GM19023 (cell line): ENCODE measurements around the gene MAP9.
"Not testable (repeated sequence)": the region's sequence is repeated elsewhere in the genome, so short reads cannot be mapped to it uniquely, and the experiment has no call there.

Experiments
- ATAC-seq: cut with Tn5 transposase; IDR thresholded peaks from one replicate; pipeline ENCODE4 v1.9.1; 2021; ENCODE audit warnings: mild to moderate bottlenecking, moderate library complexity; ENCODE audit not compliant: unreplicated experiment

Gene MAP9

GRCh38 chr4:155353923-155354540 lies 22.7 kb downstream of the MAP9 start:
- ATAC-seq: peak; percentile 99

- no peak for ATAC-seq
These were observed 34.6 kb downstream of the MAP9 start for GRCh38 chr4:155342142-155342541.

- no peak for ATAC-seq
These were observed 36.8 kb downstream of the MAP9 start for GRCh38 chr4:155339999-155340398.

- no peak for ATAC-seq
These were observed 37.2 kb downstream of the MAP9 start for GRCh38 chr4:155339588-155339987.

- ATAC-seq: no peak
These were observed 38.6 kb downstream of the MAP9 start for GRCh38 chr4:155338196-155338595.

- no peak for ATAC-seq
These were observed 40.5 kb downstream of the MAP9 start for GRCh38 chr4:155336242-155336641.

- ATAC-seq: no peak
These were observed 45.3 kb downstream of the MAP9 start for GRCh38 chr4:155331478-155331877.

- no peak for ATAC-seq
These were observed 54.0 kb downstream of the MAP9 start for GRCh38 chr4:155322782-155323181.

- ATAC-seq: no peak
These were observed 55.8 kb downstream of the MAP9 start for GRCh38 chr4:155321006-155321405.

GRCh38 chr4:155319516-155319915 lies 57.2 kb downstream of the MAP9 start:
- ATAC-seq: no peak

GRCh38 chr4:155312027-155312426 lies 64.7 kb downstream of the MAP9 start:
- not testable (repeated sequence) for ATAC-seq

- ATAC-seq: no peak
These were observed 69.0 kb downstream of the MAP9 start for GRCh38 chr4:155307731-155308277.

- ATAC-seq: no peak
These were observed 71.1 kb downstream of the MAP9 start for GRCh38 chr4:155305619-155306018.

GRCh38 chr4:155304375-155304774 lies 72.4 kb downstream of the MAP9 start:
- ATAC-seq: no peak

- ATAC-seq: no peak
These were observed 77.7 kb downstream of the MAP9 start for GRCh38 chr4:155299103-155299502.
